Liver (tissue), 9 donors: ENCODE measurements around the gene DMD. TPM values are rescaled to one million over a fixed set of nuclear protein-coding genes. Genes with fewer than 3 reads are reported as not detected.

Experiments used
- DNase-seq: peaks from one replicate; pipeline ENCODE4 v3.0.0-alpha.2; 2017; ENCODE audit warnings: low spot score
- H3K27ac ChIP-seq, 2 donors: one replicate each; pipeline ENCODE4 v1.7.0; 2013; ENCODE audit warnings: inconsistent platforms in 2 of 2, low read length in 2 of 2, control low read depth in 1 of 2, low read depth in 1 of 2, mild to moderate bottlenecking in 1 of 2
- H3K27me3 ChIP-seq, 4 donors: one replicate each; pipeline versions ENCODE4 v1.6.1 to v1.7.0; 2013; ENCODE audit warnings: low read length in 3 of 4, inconsistent platforms in 1 of 4, mild to moderate bottlenecking in 1 of 4, moderate library complexity in 1 of 4; ENCODE audit not compliant: control insufficient read depth in 4 of 4, insufficient read depth in 4 of 4
- H3K36me3 ChIP-seq, 4 donors: one replicate each; pipeline versions ENCODE4 v1.6.1 to v1.7.0; 2013; ENCODE audit warnings: low read length in 3 of 4, mild to moderate bottlenecking in 3 of 4, low read depth in 1 of 4, moderate library complexity in 1 of 4; ENCODE audit not compliant: control insufficient read depth in 4 of 4, insufficient read depth in 3 of 4
- H3K4me1 ChIP-seq, 4 donors: one replicate each; pipeline versions ENCODE4 v1.6.1 to v1.7.0; 2013; ENCODE audit warnings: low read length in 3 of 4, mild to moderate bottlenecking in 3 of 4, moderate library complexity in 1 of 4; ENCODE audit not compliant: control insufficient read depth in 4 of 4, insufficient read depth in 4 of 4
- H3K4me3 ChIP-seq, 3 donors: one replicate each; pipeline versions ENCODE4 v1.6.1 to v1.7.0; 2013; ENCODE audit warnings: low read length in 3 of 3, control low read depth in 1 of 3, low read depth in 1 of 3, mild to moderate bottlenecking in 1 of 3
- H3K9ac ChIP-seq, 2 donors: one replicate each; pipeline ENCODE4 v1.7.0; 2013; ENCODE audit warnings: low read length in 2 of 2, mild to moderate bottlenecking in 2 of 2, moderate library complexity in 2 of 2, control low read depth in 1 of 2, low read depth in 1 of 2
- H3K9me3 ChIP-seq, 4 donors: one replicate each; pipeline versions ENCODE4 v1.6.1 to v1.7.0; 2013; ENCODE audit warnings: low read length in 3 of 4; ENCODE audit not compliant: control insufficient read depth in 4 of 4
- ATF3 ChIP-seq: IDR thresholded peaks from 2 replicates; pipeline ENCODE4 v1.6.1; 2016; ENCODE audit warnings: antibody characterized with exemption
- FOXA1 ChIP-seq: IDR thresholded peaks from 2 replicates; pipeline ENCODE4 v1.6.1; 2016; ENCODE audit warnings: antibody characterized with exemption
- FOXA2 ChIP-seq: IDR thresholded peaks from 2 replicates; pipeline ENCODE4 v1.6.1; 2016; ENCODE audit warnings: antibody characterized with exemption
- GABPA ChIP-seq, 2 donors: IDR thresholded peaks in 1 of 2; conservative IDR thresholded peaks in 1 of 2; 2 replicates each; pipeline ENCODE4 v1.6.1; 2016; ENCODE audit warnings: antibody characterized with exemption in 2 of 2, mild to moderate bottlenecking in 1 of 2, moderate library complexity in 1 of 2
- JUND ChIP-seq, 2 donors: IDR thresholded peaks; 2 replicates each; pipeline ENCODE4 v1.6.1; 2016; ENCODE audit warnings: antibody characterized with exemption in 2 of 2
- MAX ChIP-seq: IDR thresholded peaks from 2 replicates; pipeline ENCODE4 v1.6.1; 2016; ENCODE audit warnings: antibody characterized with exemption
- NR2F2 ChIP-seq: IDR thresholded peaks from 2 replicates; pipeline ENCODE4 v1.6.1; 2016; ENCODE audit warnings: antibody characterized with exemption
- RAD21 ChIP-seq, 2 donors: IDR thresholded peaks; 2 replicates each; pipeline ENCODE4 v1.6.1; 2016; ENCODE audit warnings: antibody characterized with exemption in 2 of 2, mild to moderate bottlenecking in 2 of 2
- RXRA ChIP-seq, 2 donors: IDR thresholded peaks; 2 replicates each; pipeline ENCODE4 v1.6.1; 2017 to 2018; ENCODE audit warnings: antibody characterized with exemption in 2 of 2, mild to moderate bottlenecking in 1 of 2
- SP1 ChIP-seq: IDR thresholded peaks from 2 replicates; pipeline ENCODE4 v1.6.1; 2018; ENCODE audit warnings: antibody characterized with exemption, mild to moderate bottlenecking
- YY1 ChIP-seq: IDR thresholded peaks from 2 replicates; pipeline ENCODE4 v1.6.1; 2016; ENCODE audit warnings: antibody characterized with exemption, mild to moderate bottlenecking
- WGBS: extraction: QIAGEN DNeasy Blood & Tissue Kit; methylation state at CpG from one replicate; pipeline ENCODE4 v1.1.7; 2013; 5-methylcytosine and 5-hydroxymethylcytosine counted together
- polyA plus RNA-seq, 2 donors: library from polyadenylated mRNA; stranded (reverse) in 1 of 2; unstranded in 1 of 2; fragments of 200-250 nt in 1 of 2; fragments of >200 nt in 1 of 2; fragmentation: Nextera tagmentation in 1 of 2; extraction: Ambion mirVana in 1 of 2; gene quantifications; one replicate each; pipeline versions ENCODE4 v1.2.1 to v1.2.3, GENCODE V29; 2013 to 2015
- total RNA-seq, 2 donors: library from RNA; depleted of rRNA; stranded (reverse); fragments of >200 nt; gene quantifications; one replicate each; pipeline ENCODE4 v1.2.3, GENCODE V29; 2014
- TF ChIP-seq, protein P1 (sequence below): IDR thresholded peaks from 2 replicates; pipeline ENCODE4 v1.6.1; 2016; ENCODE audit warnings: antibody characterized with exemption
- TF ChIP-seq, protein P2 (sequence below): IDR thresholded peaks from 2 replicates; pipeline ENCODE4 v1.6.1; 2016; ENCODE audit warnings: antibody characterized with exemption, mild to moderate bottlenecking
- TF ChIP-seq, protein P3 (sequence below): fragments of 150-350 bp; IDR thresholded peaks from 2 replicates; pipeline ENCODE4 v1.5.1; 2017; ENCODE audit warnings: improper control_type of control experiment, low read depth, low read length; ENCODE audit not compliant: missing input control
- donor health status: healthy.
- donor health status: healthy.
- donor health status: healthy.
- donor health status: healthy.
- donor health status: healthy.

Gene DMD
- total and polyA plus RNA-seq, 4 donors, result 14.6 to 61.9 (median 23.9) TPM

DNA sequence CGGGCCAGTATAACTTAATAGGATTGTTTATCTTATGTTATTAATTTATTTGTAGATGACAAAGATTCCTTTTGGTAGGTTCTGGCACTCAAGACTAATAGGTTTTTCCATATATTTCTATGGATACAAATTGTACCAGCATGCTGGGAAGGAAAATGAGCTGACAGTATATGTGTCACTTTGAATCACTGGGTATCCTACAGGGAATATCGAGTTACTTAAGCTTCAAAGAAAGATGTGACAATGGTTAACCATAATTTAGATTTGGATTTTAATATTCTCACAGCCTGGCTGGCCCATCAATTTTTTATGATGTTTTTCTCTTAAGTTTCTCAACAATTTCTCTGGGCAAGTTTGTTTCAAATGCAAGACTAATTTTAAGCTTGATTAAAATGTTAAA, 1640.7 kb downstream of the DMD start:
- TF ChIP-seq, protein P1, sequence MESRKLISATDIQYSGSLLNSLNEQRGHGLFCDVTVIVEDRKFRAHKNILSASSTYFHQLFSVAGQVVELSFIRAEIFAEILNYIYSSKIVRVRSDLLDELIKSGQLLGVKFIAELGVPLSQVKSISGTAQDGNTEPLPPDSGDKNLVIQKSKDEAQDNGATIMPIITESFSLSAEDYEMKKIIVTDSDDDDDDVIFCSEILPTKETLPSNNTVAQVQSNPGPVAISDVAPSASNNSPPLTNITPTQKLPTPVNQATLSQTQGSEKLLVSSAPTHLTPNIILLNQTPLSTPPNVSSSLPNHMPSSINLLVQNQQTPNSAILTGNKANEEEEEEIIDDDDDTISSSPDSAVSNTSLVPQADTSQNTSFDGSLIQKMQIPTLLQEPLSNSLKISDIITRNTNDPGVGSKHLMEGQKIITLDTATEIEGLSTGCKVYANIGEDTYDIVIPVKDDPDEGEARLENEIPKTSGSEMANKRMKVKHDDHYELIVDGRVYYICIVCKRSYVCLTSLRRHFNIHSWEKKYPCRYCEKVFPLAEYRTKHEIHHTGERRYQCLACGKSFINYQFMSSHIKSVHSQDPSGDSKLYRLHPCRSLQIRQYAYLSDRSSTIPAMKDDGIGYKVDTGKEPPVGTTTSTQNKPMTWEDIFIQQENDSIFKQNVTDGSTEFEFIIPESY, result no peak
- no peak for TF ChIP-seq FOXA2
- no peak for TF ChIP-seq YY1
- no peak for TF ChIP-seq NR2F2
- no peak for TF ChIP-seq RAD21 (IDR thresholded peaks at IDR 0.05)
- TF ChIP-seq, protein P2, sequence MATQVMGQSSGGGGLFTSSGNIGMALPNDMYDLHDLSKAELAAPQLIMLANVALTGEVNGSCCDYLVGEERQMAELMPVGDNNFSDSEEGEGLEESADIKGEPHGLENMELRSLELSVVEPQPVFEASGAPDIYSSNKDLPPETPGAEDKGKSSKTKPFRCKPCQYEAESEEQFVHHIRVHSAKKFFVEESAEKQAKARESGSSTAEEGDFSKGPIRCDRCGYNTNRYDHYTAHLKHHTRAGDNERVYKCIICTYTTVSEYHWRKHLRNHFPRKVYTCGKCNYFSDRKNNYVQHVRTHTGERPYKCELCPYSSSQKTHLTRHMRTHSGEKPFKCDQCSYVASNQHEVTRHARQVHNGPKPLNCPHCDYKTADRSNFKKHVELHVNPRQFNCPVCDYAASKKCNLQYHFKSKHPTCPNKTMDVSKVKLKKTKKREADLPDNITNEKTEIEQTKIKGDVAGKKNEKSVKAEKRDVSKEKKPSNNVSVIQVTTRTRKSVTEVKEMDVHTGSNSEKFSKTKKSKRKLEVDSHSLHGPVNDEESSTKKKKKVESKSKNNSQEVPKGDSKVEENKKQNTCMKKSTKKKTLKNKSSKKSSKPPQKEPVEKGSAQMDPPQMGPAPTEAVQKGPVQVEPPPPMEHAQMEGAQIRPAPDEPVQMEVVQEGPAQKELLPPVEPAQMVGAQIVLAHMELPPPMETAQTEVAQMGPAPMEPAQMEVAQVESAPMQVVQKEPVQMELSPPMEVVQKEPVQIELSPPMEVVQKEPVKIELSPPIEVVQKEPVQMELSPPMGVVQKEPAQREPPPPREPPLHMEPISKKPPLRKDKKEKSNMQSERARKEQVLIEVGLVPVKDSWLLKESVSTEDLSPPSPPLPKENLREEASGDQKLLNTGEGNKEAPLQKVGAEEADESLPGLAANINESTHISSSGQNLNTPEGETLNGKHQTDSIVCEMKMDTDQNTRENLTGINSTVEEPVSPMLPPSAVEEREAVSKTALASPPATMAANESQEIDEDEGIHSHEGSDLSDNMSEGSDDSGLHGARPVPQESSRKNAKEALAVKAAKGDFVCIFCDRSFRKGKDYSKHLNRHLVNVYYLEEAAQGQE, result no peak
- TF ChIP-seq GABPA (IDR thresholded peaks at IDR 0.05 in 1 of 2, conservative IDR thresholded peaks at IDR 0.05 in 1 of 2), result no peak
- WGBS, result 89% methylated on average over 2 of the region's 2 CpGs
- no peaks in the 10 kb centered on the region for H3K4me1 ChIP-seq
- H3K36me3 ChIP-seq, result no peaks in the 10 kb centered on the region
- no peak overlapping the region for H3K4me3 ChIP-seq
- no peaks in the 10 kb centered on the region for H3K27me3 ChIP-seq
- no peaks in the 10 kb centered on the region for H3K9me3 ChIP-seq
- H3K27ac ChIP-seq, result no peak overlapping the region
- DNase-seq, result no peak
- no peak overlapping the region for H3K9ac ChIP-seq

DNA sequence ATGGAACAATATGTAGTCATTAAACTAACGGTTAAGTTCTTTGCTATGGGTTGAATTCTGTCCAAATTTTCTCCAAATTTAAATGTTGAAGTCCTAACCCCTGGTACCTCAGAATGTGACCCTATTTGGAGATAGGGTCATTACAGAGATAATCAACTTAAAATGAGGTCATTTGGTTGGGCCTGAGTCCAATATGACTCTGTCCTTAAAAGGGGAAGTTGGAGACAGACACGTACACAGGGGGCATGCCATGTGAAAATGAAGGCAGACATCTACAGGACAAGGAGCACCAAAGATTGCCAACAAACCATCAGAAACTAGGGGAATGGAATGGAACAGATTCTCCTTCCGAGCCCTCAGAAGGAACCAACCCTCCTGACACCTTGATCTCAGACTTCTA, 1647.6 kb downstream of the DMD start:
- TF ChIP-seq JUND (IDR thresholded peaks at IDR 0.05) (no peak), RXRA (IDR thresholded peaks at IDR 0.05) (no peak), SP1 (no peak), RAD21 (IDR thresholded peaks at IDR 0.05) (no peak), ATF3 (no peak), MAX (no peak)
- no peaks in the 10 kb centered on the region for H3K4me1 ChIP-seq
- H3K27me3 ChIP-seq, result no peaks in the 10 kb centered on the region
- H3K36me3 ChIP-seq, result no peaks in the 10 kb centered on the region
- WGBS, result 80% methylated on average over 3 of the region's 3 CpGs
- H3K4me3 ChIP-seq, result no peak overlapping the region
- no peak for DNase-seq
- H3K9ac ChIP-seq, result no peak overlapping the region
- no peak overlapping the region for H3K27ac ChIP-seq
- H3K9me3 ChIP-seq, result no peaks in the 10 kb centered on the region

DNA sequence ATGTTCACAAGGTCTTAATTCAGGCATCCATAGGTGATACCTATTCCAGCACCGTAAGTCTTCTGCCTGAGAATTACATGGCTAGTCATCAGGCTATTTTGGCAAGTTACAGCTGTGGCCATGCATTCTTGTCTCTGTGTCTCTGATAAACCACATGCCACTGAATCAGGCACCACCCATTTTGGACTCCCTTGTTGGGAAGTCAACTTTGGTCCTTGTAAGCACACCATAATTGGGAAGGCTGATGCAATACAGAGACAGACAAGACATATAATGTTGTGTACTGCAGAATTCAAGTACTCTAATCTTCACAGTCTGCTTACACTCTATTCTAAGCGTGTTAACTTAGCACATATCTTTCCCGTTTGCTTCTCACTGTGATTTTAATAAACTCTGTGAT, 1655.8 kb downstream of the DMD start:
- WGBS, result 95% methylated on average over 3 of the region's 3 CpGs
- no peaks in the 10 kb centered on the region for H3K9me3 ChIP-seq
- DNase-seq, result no peak
- no peak overlapping the region for H3K27ac ChIP-seq
- no peaks in the 10 kb centered on the region for H3K36me3 ChIP-seq
- no peaks in the 10 kb centered on the region for H3K4me1 ChIP-seq
- H3K4me3 ChIP-seq, result no peak overlapping the region
- H3K9ac ChIP-seq, result no peak overlapping the region
- H3K27me3 ChIP-seq, result no peaks in the 10 kb centered on the region
- TF ChIP-seq ATF3, result no peak
- TF ChIP-seq RXRA (IDR thresholded peaks at IDR 0.05), result no peak
- no peak for TF ChIP-seq MAX
- TF ChIP-seq RAD21 (IDR thresholded peaks at IDR 0.05), result no peak
- TF ChIP-seq, protein P2, result no peak
- no peak for TF ChIP-seq FOXA1
- no peak for TF ChIP-seq GABPA (IDR thresholded peaks at IDR 0.05 in 1 of 2, conservative IDR thresholded peaks at IDR 0.05 in 1 of 2)
- TF ChIP-seq, protein P3, sequence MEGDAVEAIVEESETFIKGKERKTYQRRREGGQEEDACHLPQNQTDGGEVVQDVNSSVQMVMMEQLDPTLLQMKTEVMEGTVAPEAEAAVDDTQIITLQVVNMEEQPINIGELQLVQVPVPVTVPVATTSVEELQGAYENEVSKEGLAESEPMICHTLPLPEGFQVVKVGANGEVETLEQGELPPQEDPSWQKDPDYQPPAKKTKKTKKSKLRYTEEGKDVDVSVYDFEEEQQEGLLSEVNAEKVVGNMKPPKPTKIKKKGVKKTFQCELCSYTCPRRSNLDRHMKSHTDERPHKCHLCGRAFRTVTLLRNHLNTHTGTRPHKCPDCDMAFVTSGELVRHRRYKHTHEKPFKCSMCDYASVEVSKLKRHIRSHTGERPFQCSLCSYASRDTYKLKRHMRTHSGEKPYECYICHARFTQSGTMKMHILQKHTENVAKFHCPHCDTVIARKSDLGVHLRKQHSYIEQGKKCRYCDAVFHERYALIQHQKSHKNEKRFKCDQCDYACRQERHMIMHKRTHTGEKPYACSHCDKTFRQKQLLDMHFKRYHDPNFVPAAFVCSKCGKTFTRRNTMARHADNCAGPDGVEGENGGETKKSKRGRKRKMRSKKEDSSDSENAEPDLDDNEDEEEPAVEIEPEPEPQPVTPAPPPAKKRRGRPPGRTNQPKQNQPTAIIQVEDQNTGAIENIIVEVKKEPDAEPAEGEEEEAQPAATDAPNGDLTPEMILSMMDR, result no peak
- no peak for TF ChIP-seq NR2F2
